Esophagus squamous epithelium (tissue), 4 donors: ENCODE measurements around the gene HORMAD2.

Source experiments
- POLR2A ChIP-seq, 4 donors: fragments of 450-650 bp; IDR thresholded peaks; one replicate each; pipeline ENCODE4 v1.6.1; 2017; ENCODE audit warnings: antibody characterized with exemption in 4 of 4, mild to moderate bottlenecking in 4 of 4, moderate library complexity in 3 of 4
- TF ChIP-seq, protein P1 (sequence below), 6 experiments: fragments of 450-650 bp in 4 of 6; fragments of 200-600 bp in 2 of 6; sonication (generic) in 2 of 6; IDR thresholded peaks; one replicate each; pipeline ENCODE4 v1.5.1; 2016 to 2019; ENCODE audit warnings: antibody characterized with exemption in 6 of 6, mild to moderate bottlenecking in 4 of 6, moderate library complexity in 4 of 6

DNA sequence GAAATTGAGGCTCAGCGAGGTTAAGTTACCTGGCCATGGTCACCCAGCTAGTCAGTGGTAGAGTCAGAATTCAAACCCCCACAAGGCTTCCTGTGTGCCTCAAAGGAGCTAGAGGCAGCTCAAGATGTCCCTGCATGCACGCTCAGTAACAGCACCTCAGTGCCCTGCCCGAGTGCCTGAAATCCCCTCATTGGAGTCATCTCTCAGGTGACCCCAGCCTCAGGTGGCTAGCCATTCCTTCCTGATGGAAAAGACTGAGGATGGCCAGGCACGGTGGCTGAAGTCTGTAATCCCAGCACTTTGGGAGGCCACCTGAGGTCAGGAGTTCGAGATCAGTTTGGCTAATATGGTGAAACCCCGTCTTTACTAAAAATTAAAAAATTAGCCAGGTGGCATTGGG, 129.4 kb downstream of the HORMAD2 start:
- TF ChIP-seq POLR2A (IDR thresholded peaks at IDR 0.05): no peak
- TF ChIP-seq, protein P1, sequence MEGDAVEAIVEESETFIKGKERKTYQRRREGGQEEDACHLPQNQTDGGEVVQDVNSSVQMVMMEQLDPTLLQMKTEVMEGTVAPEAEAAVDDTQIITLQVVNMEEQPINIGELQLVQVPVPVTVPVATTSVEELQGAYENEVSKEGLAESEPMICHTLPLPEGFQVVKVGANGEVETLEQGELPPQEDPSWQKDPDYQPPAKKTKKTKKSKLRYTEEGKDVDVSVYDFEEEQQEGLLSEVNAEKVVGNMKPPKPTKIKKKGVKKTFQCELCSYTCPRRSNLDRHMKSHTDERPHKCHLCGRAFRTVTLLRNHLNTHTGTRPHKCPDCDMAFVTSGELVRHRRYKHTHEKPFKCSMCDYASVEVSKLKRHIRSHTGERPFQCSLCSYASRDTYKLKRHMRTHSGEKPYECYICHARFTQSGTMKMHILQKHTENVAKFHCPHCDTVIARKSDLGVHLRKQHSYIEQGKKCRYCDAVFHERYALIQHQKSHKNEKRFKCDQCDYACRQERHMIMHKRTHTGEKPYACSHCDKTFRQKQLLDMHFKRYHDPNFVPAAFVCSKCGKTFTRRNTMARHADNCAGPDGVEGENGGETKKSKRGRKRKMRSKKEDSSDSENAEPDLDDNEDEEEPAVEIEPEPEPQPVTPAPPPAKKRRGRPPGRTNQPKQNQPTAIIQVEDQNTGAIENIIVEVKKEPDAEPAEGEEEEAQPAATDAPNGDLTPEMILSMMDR (IDR thresholded peaks at IDR 0.05): no peak
